IMR-90 (cell line): ENCODE measurements around the gene ZBTB9.

ENCODE experiments used
- BHLHE40 ChIP-seq: fragments of 150-350 bp; IDR thresholded peaks from 2 replicates; pipeline ENCODE4 v1.6.1; 2016; ENCODE audit warnings: mild to moderate bottlenecking, low read depth, low read length
- CEBPB ChIP-seq: IDR thresholded peaks from 2 replicates; pipeline ENCODE4 v1.6.1; 2012; ENCODE audit warnings: low read depth, low read length, improper control_type of control experiment
- FOS ChIP-seq: fragments of 150-350 bp; IDR thresholded peaks from 2 replicates; pipeline ENCODE4 v1.6.1; 2016; ENCODE audit warnings: low read depth, low read length
- MAFK ChIP-seq: IDR thresholded peaks from 2 replicates; pipeline ENCODE4 v1.6.1; 2012; ENCODE audit warnings: low read depth, low read length, improper control_type of control experiment
- MAZ ChIP-seq: IDR thresholded peaks from 2 replicates; pipeline ENCODE4 v1.6.1; 2012; ENCODE audit warnings: low read depth, mild to moderate bottlenecking, low read length, improper control_type of control experiment, moderate library complexity, borderline replicate concordance
- NFE2L2 ChIP-seq: fragments of 150-350 bp; IDR thresholded peaks from 2 replicates; pipeline ENCODE4 v1.6.1; 2016; ENCODE audit warnings: low read depth, mild to moderate bottlenecking, low read length
- POLR2A ChIP-seq: IDR thresholded peaks from 2 replicates; pipeline ENCODE4 v1.6.1; 2012; ENCODE audit warnings: mild to moderate bottlenecking, low read depth, low read length
- RAD21 ChIP-seq: IDR thresholded peaks from 2 replicates; pipeline ENCODE4 v1.6.1; 2012; ENCODE audit warnings: low read length, improper control_type of control experiment
- RCOR1 ChIP-seq: IDR thresholded peaks from 2 replicates; pipeline ENCODE4 v1.6.1; 2012; ENCODE audit warnings: mild to moderate bottlenecking, low read length, improper control_type of control experiment; ENCODE audit not compliant: insufficient replicate concordance
- RFX5 ChIP-seq: IDR thresholded peaks from 2 replicates; pipeline ENCODE4 v1.8.0; 2012; ENCODE audit warnings: low read depth, mild to moderate bottlenecking, low read length, moderate library complexity
- SMC3 ChIP-seq: fragments of 150-350 bp; IDR thresholded peaks from 2 replicates; pipeline ENCODE4 v1.6.1; 2016; ENCODE audit warnings: low read depth, mild to moderate bottlenecking, antibody characterized with exemption, low read length, moderate library complexity
- TF ChIP-seq, protein P1 (sequence below): fragments of 150-350 bp; IDR thresholded peaks from 2 replicates; pipeline ENCODE4 v1.6.1; 2017; ENCODE audit warnings: mild to moderate bottlenecking, antibody characterized with exemption, low read length, low read depth
- TF ChIP-seq, protein P2 (sequence below): fragments of 150-350 bp; IDR thresholded peaks from 2 replicates; pipeline ENCODE4 v1.6.1; 2016; ENCODE audit warnings: low read depth, mild to moderate bottlenecking, low read length, moderate library complexity, borderline replicate concordance
- TF ChIP-seq, protein P3 (sequence below): conservative IDR thresholded peaks from 2 replicates; pipeline ENCODE4 v1.5.1; 2012; ENCODE audit warnings: mild to moderate bottlenecking, low read depth, low read length, improper control_type of control experiment

DNA sequence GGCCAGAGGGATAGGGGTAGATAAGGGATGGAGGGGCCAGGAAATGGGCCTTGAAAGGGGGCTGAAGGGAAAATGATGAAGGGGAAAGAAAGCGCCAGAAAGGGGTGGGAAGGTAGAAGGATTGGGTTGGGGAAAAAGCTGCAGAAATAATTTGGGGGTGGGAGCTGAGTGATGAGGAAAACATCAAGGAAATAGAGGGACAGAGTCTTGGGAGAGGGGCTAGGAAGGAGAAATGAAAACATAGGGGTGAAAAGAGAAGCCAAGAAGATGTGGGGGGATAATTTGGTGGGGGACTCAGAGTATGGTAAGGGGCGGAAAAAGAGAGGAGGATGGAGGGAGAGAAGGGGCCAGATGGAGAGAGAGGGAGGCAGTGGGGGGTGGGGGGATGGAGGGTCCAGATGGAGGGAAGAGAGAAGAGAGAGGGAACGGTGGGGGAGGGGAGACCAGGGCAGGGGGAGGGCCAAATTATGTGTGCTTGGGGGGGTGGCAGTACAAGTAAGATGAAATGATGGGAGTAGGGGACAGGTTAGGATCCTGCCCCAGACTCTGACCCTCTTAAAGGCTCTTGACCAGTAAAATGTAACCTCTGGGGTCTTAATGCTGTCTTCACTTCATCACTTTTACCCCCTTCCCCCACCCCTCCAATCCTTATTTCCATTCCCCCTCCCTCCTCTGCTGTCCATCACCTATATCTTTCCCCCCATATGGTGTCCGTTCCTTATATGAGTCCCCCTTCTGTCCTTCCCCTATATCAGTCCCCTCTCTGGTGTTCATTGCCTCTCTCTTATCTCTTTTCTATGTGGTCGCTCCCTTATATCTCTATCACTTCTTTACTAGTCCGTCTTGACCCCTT is 33.7 kb upstream of the ZBTB9 start:
- TF ChIP-seq CEBPB: no peak
- TF ChIP-seq, protein P1, sequence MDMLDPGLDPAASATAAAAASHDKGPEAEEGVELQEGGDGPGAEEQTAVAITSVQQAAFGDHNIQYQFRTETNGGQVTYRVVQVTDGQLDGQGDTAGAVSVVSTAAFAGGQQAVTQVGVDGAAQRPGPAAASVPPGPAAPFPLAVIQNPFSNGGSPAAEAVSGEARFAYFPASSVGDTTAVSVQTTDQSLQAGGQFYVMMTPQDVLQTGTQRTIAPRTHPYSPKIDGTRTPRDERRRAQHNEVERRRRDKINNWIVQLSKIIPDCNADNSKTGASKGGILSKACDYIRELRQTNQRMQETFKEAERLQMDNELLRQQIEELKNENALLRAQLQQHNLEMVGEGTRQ: no peak
- TF ChIP-seq, protein P2, sequence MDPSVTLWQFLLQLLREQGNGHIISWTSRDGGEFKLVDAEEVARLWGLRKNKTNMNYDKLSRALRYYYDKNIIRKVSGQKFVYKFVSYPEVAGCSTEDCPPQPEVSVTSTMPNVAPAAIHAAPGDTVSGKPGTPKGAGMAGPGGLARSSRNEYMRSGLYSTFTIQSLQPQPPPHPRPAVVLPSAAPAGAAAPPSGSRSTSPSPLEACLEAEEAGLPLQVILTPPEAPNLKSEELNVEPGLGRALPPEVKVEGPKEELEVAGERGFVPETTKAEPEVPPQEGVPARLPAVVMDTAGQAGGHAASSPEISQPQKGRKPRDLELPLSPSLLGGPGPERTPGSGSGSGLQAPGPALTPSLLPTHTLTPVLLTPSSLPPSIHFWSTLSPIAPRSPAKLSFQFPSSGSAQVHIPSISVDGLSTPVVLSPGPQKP: no peak
- no peak for TF ChIP-seq MAFK
- TF ChIP-seq RFX5: no peak
- TF ChIP-seq, protein P3, sequence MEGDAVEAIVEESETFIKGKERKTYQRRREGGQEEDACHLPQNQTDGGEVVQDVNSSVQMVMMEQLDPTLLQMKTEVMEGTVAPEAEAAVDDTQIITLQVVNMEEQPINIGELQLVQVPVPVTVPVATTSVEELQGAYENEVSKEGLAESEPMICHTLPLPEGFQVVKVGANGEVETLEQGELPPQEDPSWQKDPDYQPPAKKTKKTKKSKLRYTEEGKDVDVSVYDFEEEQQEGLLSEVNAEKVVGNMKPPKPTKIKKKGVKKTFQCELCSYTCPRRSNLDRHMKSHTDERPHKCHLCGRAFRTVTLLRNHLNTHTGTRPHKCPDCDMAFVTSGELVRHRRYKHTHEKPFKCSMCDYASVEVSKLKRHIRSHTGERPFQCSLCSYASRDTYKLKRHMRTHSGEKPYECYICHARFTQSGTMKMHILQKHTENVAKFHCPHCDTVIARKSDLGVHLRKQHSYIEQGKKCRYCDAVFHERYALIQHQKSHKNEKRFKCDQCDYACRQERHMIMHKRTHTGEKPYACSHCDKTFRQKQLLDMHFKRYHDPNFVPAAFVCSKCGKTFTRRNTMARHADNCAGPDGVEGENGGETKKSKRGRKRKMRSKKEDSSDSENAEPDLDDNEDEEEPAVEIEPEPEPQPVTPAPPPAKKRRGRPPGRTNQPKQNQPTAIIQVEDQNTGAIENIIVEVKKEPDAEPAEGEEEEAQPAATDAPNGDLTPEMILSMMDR: no peak
- TF ChIP-seq FOS: no peak
- no peak for TF ChIP-seq RAD21
- TF ChIP-seq POLR2A: no peak
- no peak for TF ChIP-seq BHLHE40
- TF ChIP-seq SMC3: no peak
- no peak for TF ChIP-seq NFE2L2
- TF ChIP-seq MAZ: no peak
- TF ChIP-seq RCOR1: no peak
